AG04450 (cell line): ENCODE measurements around the gene MSH3. TPM values are rescaled to one million over a fixed set of nuclear protein-coding genes. Genes with fewer than 3 reads are reported as not detected.

ENCODE experiments used
- CTCF ChIA-PET: fragments of 300-600, 350-600 bp; formaldehyde crosslinking; extraction: SDS; loops from one replicate; lab custom pipeline; 2022; ENCODE audit warnings: antibody characterized with exemption, inconsistent platforms; lab: Charles Lee
- POLR2A ChIA-PET: fragments of 350-600 bp; formaldehyde crosslinking; extraction: SDS; loops from one replicate; lab custom pipeline; 2021; ENCODE audit warnings: antibody characterized with exemption, inconsistent platforms; lab: Yijun Ruan, JAX
- DNase-seq: peaks from one replicate; pipeline ENCODE4 v3.0.0-alpha.2; 2011; ENCODE audit warnings: low read depth, low spot score
- H3K27ac ChIP-seq: one replicate; pipeline ENCODE4 v1.5.1; 2012; ENCODE audit warnings: low read depth, low read length, control low read depth
- H3K27me3 ChIP-seq: one replicate; pipeline ENCODE4 v1.6.0; 2012; ENCODE audit warnings: low read length; ENCODE audit not compliant: control insufficient read depth, insufficient read depth
- H3K4me3 ChIP-seq: 2 replicates; pipeline ENCODE4 v1.5.1; 2011; ENCODE audit warnings: mild to moderate bottlenecking, low read depth, low read length, control low read depth
- H3K9me3 ChIP-seq: 2 replicates; pipeline ENCODE4 v1.5.1; 2012; ENCODE audit warnings: low read length; ENCODE audit not compliant: control insufficient read depth, insufficient read depth
- CTCF ChIP-seq: IDR thresholded peaks from 2 replicates; pipeline ENCODE4 v1.5.1; 2011; ENCODE audit warnings: low read depth, low read length, control low read depth, inconsistent platforms
- polyA plus RNA-seq: library from polyadenylated mRNA; depleted of rRNA; stranded (reverse); fragments of >200 nt; gene quantifications from 2 replicates; pipeline ENCODE4 v1.2.3, GENCODE V29; 2011

Gene MSH3
- polyA plus RNA-seq, 1 experiment: 10.8 TPM

- ChIA-PET CTCF (no interaction called here), POLR2A (no interaction called here)
- H3K27ac ChIP-seq: no peak overlapping the region
- H3K4me3 ChIP-seq: no peak overlapping the region
- H3K27me3 ChIP-seq: no peaks in the 10 kb centered on the region
- no peak for DNase-seq
- no peaks in the 10 kb centered on the region for H3K9me3 ChIP-seq
- TF ChIP-seq CTCF: no peak
Observed at GRCh38 chr5:80763211-80763610, 108.8 kb downstream of the MSH3 start.

GRCh38 chr5:80763873-80764647 is 109.6 kb downstream of the MSH3 start:
- POLR2A ChIA-PET: no interaction called here
- Histone ChIP-seq H3K9me3 (no peaks in the 10 kb centered on the region), H3K27ac (no peak overlapping the region), H3K27me3 (no peaks in the 10 kb centered on the region), H3K4me3 (no peak overlapping the region)
- no peak for TF ChIP-seq CTCF
- CTCF ChIA-PET: interaction anchor here (0.7 to 2.2 kb wide), 3 partner anchors 11 to 431 kb away, joined by 3 to 5 read pairs (median 5); no protein-coding TSS in a partner anchor
- DNase-seq: no peak

GRCh38 chr5:80764786-80765185 is 110.3 kb downstream of the MSH3 start:
- H3K27ac ChIP-seq: no peak overlapping the region
- H3K9me3 ChIP-seq: no peaks in the 10 kb centered on the region
- ChIA-PET CTCF (interaction anchor here (0.6 to 2.2 kb wide), 4 partner anchors 12 to 431 kb away, joined by 3 to 5 read pairs (median 4); no protein-coding TSS in a partner anchor), POLR2A (no interaction called here)
- no peaks in the 10 kb centered on the region for H3K27me3 ChIP-seq
- TF ChIP-seq CTCF: no peak
- DNase-seq: no peak
- no peak overlapping the region for H3K4me3 ChIP-seq

GRCh38 chr5:80777347-80778287 is 123.2 kb downstream of the MSH3 start:
- H3K27ac ChIP-seq: no peak overlapping the region
- ChIA-PET CTCF (interaction anchor here (0.7 to 2.0 kb wide), 2 partner anchors 114 to 417 kb away, joined by 6 to 7 read pairs; no protein-coding TSS in a partner anchor), POLR2A (no interaction called here)
- H3K27me3 ChIP-seq: no peaks in the 10 kb centered on the region
- no peak for TF ChIP-seq CTCF
- no peaks in the 10 kb centered on the region for H3K9me3 ChIP-seq
- no peak overlapping the region for H3K4me3 ChIP-seq
- DNase-seq: no peak

- ChIA-PET POLR2A (no interaction called here), CTCF (no interaction called here)
- H3K4me3 ChIP-seq: no peak overlapping the region
- no peaks in the 10 kb centered on the region for H3K27me3 ChIP-seq
- no peak overlapping the region for H3K27ac ChIP-seq
- no peaks in the 10 kb centered on the region for H3K9me3 ChIP-seq
- no peak for DNase-seq
- no peak for TF ChIP-seq CTCF
Observed at GRCh38 chr5:80780024-80780423, 125.6 kb downstream of the MSH3 start.
